BLaER1 (cell line): ENCODE results near the gene ST3GAL4.
"Not testable (repeated sequence)": the region's sequence is repeated elsewhere in the genome, so short reads cannot be mapped to it uniquely, and the experiment has no call there.

Source experiments
- H3K27ac ChIP-seq: shearing (Covaris generic); formaldehyde crosslinking; 2 replicates; pipeline ENCODE4 v1.8.1; 2022
- H3K27me3 ChIP-seq: shearing (Covaris generic); formaldehyde crosslinking; 2 replicates; pipeline ENCODE4 v1.8.1; 2022
- H3K36me3 ChIP-seq: shearing (Covaris generic); formaldehyde crosslinking; 2 replicates; pipeline ENCODE4 v1.8.1; 2022
- H3K4me1 ChIP-seq: shearing (Covaris generic); formaldehyde crosslinking; 2 replicates; pipeline ENCODE4 v1.8.1; 2022
- H3K4me2 ChIP-seq: shearing (Covaris generic); formaldehyde crosslinking; 2 replicates; pipeline ENCODE4 v1.8.1; 2022
- H3K4me3 ChIP-seq: shearing (Covaris generic); formaldehyde crosslinking; 2 replicates; pipeline ENCODE4 v1.8.1; 2022
- H3K9ac ChIP-seq: shearing (Covaris generic); formaldehyde crosslinking; 2 replicates; pipeline ENCODE4 v1.8.1; 2022
- H3K9me3 ChIP-seq: shearing (Covaris generic); formaldehyde crosslinking; 2 replicates; pipeline ENCODE4 v1.8.1; 2022
- H4K20me1 ChIP-seq: shearing (Covaris generic); formaldehyde crosslinking; 2 replicates; pipeline ENCODE4 v1.8.1; 2022
- Cebpa-rat ChIP-seq: shearing (Covaris generic); IDR thresholded peaks from 2 replicates; pipeline ENCODE4 v1.8.1; 2022

The ST3GAL4 gene

GRCh38 chr11:126345283-126345682, 10.2 kb upstream of the ST3GAL4 start:
- H4K20me1 ChIP-seq = peaks cover 33% of the 10 kb centered on the region
- no peaks in the 10 kb centered on the region for H3K27me3 ChIP-seq
- no peak for TF ChIP-seq Cebpa-rat
- no peak overlapping the region for H3K4me3 ChIP-seq
- H3K36me3 ChIP-seq = peaks cover 70% of the 10 kb centered on the region
- H3K4me2 ChIP-seq = peak overlapping the region; percentile 81; the same call in 1 of the 2 replicates
- peaks cover 75% of the 10 kb centered on the region for H3K4me1 ChIP-seq
- H3K9me3 ChIP-seq = no peaks in the 10 kb centered on the region
- H3K9ac ChIP-seq = no peak overlapping the region
- H3K27ac ChIP-seq = peak overlapping the region; percentile 59

- Histone ChIP-seq H3K4me1 (peaks cover 75% of the 10 kb centered on the region), H3K36me3 (peaks cover 72% of the 10 kb centered on the region), H3K9me3 (no peaks in the 10 kb centered on the region), H4K20me1 (peaks cover 33% of the 10 kb centered on the region), H3K27ac (peak overlapping the region; percentile 59), H3K9ac (peak overlapping the region; percentile 55), H3K4me2 (peak overlapping the region; percentile 81), H3K27me3 (no peaks in the 10 kb centered on the region), H3K4me3 (no peak overlapping the region)
- TF ChIP-seq Cebpa-rat = no peak
Measured at GRCh38 chr11:126345759-126346585, 9.5 kb upstream of the ST3GAL4 start.

- H3K27me3 ChIP-seq = no peaks in the 10 kb centered on the region
- peaks cover 33% of the 10 kb centered on the region for H4K20me1 ChIP-seq
- H3K4me2 ChIP-seq = peak overlapping the region; percentile 81
- TF ChIP-seq Cebpa-rat = no peak
- H3K36me3 ChIP-seq = peaks cover 72% of the 10 kb centered on the region
- peaks cover 75% of the 10 kb centered on the region for H3K4me1 ChIP-seq
- no peaks in the 10 kb centered on the region for H3K9me3 ChIP-seq
- no peak overlapping the region for H3K4me3 ChIP-seq
- H3K27ac ChIP-seq = peak overlapping the region; percentile 59
- H3K9ac ChIP-seq = peak overlapping the region; percentile 55
Measured at GRCh38 chr11:126346586-126346940, 8.9 kb upstream of the ST3GAL4 start.

GRCh38 chr11:126346946-126347345, 8.5 kb upstream of the ST3GAL4 start:
- not testable (repeated sequence) for H3K4me3 ChIP-seq, H3K9me3 ChIP-seq, H3K27me3 ChIP-seq
- Histone ChIP-seq H3K27ac (peak overlapping the region; percentile 59; the same call in 1 of the 2 replicates), H3K9ac (peak overlapping the region; percentile 55), H3K4me2 (peak overlapping the region; percentile 81), H3K36me3 (peaks cover 68% of the 10 kb centered on the region), H3K4me1 (peaks cover 75% of the 10 kb centered on the region), H4K20me1 (peaks cover 35% of the 10 kb centered on the region)

GRCh38 chr11:126347751-126348668, 7.5 kb upstream of the ST3GAL4 start:
- no peaks in the 10 kb centered on the region for H3K9me3 ChIP-seq
- H3K27me3 ChIP-seq = no peaks in the 10 kb centered on the region
- TF ChIP-seq Cebpa-rat = no peak
- peak overlapping the region; percentile 67 for H3K27ac ChIP-seq
- H3K4me3 ChIP-seq = no peak overlapping the region
- peak overlapping the region; percentile 58 for H3K9ac ChIP-seq
- peaks cover 77% of the 10 kb centered on the region for H3K4me1 ChIP-seq
- H3K36me3 ChIP-seq = peaks cover 62% of the 10 kb centered on the region
- peak overlapping the region; percentile 81 for H3K4me2 ChIP-seq
- H4K20me1 ChIP-seq = peaks cover 41% of the 10 kb centered on the region

- Histone ChIP-seq H3K27ac (peak overlapping the region; percentile 67; the same call in 1 of the 2 replicates), H3K4me1 (peaks cover 87% of the 10 kb centered on the region), H3K27me3 (no peaks in the 10 kb centered on the region), H3K9me3 (no peaks in the 10 kb centered on the region), H3K4me2 (peak overlapping the region; percentile 81), H3K4me3 (no peak overlapping the region), H4K20me1 (peaks cover 41% of the 10 kb centered on the region), H3K36me3 (peaks cover 52% of the 10 kb centered on the region), H3K9ac (peak overlapping the region; percentile 58)
- TF ChIP-seq Cebpa-rat = no peak
Measured at GRCh38 chr11:126348806-126349582, 6.5 kb upstream of the ST3GAL4 start.

- TF ChIP-seq Cebpa-rat = no peak
- H3K27me3 ChIP-seq = no peaks in the 10 kb centered on the region
- no peak overlapping the region for H3K4me3 ChIP-seq
- H3K4me1 ChIP-seq = peaks cover 83% of the 10 kb centered on the region
- peaks cover 41% of the 10 kb centered on the region for H4K20me1 ChIP-seq
- H3K9ac ChIP-seq = no peak overlapping the region
- H3K27ac ChIP-seq = peak overlapping the region; percentile 45; the same call in 1 of the 2 replicates
- H3K36me3 ChIP-seq = peaks cover 34% of the 10 kb centered on the region
- H3K4me2 ChIP-seq = peak overlapping the region; percentile 93
- no peaks in the 10 kb centered on the region for H3K9me3 ChIP-seq
Measured at GRCh38 chr11:126350836-126351235, 4.7 kb upstream of the ST3GAL4 start.

- no peak for TF ChIP-seq Cebpa-rat
- no peaks in the 10 kb centered on the region for H3K27me3 ChIP-seq
- H3K27ac ChIP-seq = peak overlapping the region; percentile 45
- peaks cover 30% of the 10 kb centered on the region; the same call in 1 of the 2 replicates for H4K20me1 ChIP-seq
- peak overlapping the region; percentile 93 for H3K4me2 ChIP-seq
- no peak overlapping the region for H3K9ac ChIP-seq
- H3K4me1 ChIP-seq = peaks cover 82% of the 10 kb centered on the region
- no peak overlapping the region for H3K4me3 ChIP-seq
- H3K9me3 ChIP-seq = no peaks in the 10 kb centered on the region
- peaks cover 34% of the 10 kb centered on the region for H3K36me3 ChIP-seq
Measured at GRCh38 chr11:126352163-126352562, 3.3 kb upstream of the ST3GAL4 start.
